Dendritic cell treated with granulocyte-macrophage colony-stimulating factor and Interleukin-4, amounts not matched to agents 40 ng/mL and 50 ng/mL, for 4 days (primary cell): ENCODE measurements around the gene OGDHL.
"Not testable (repeated sequence)": the region's sequence is repeated elsewhere in the genome, so short reads cannot be mapped to it uniquely, and the experiment has no call there.

Source experiments
- H3K27ac Mint-ChIP-seq: one replicate; pipeline ENCODE4 v1.8.0; 2022; ENCODE audit warnings: mild to moderate bottlenecking, mixed read lengths
- H3K27me3 Mint-ChIP-seq: one replicate; pipeline ENCODE4 v1.8.0; 2022; ENCODE audit warnings: mild to moderate bottlenecking, mixed read lengths
- H3K36me3 Mint-ChIP-seq: one replicate; pipeline ENCODE4 v1.8.0; 2022; ENCODE audit warnings: low read depth, mixed read lengths
- H3K4me1 Mint-ChIP-seq: one replicate; pipeline ENCODE4 v1.8.0; 2022; ENCODE audit warnings: low read depth, mixed read lengths
- H3K4me3 Mint-ChIP-seq: one replicate; pipeline ENCODE4 v1.8.0; 2022; ENCODE audit warnings: mild to moderate bottlenecking, moderate library complexity, mixed read lengths
- H3K9me3 Mint-ChIP-seq: one replicate; pipeline ENCODE4 v1.8.0; 2022; ENCODE audit warnings: mixed read lengths
- intact Hi-C: fragments of 100-400 bp; cut with micrococcal nuclease; formaldehyde crosslinking; loops from one replicate; pipeline ENCODE4 v1.15.0; 2022

The OGDHL gene

DNA sequence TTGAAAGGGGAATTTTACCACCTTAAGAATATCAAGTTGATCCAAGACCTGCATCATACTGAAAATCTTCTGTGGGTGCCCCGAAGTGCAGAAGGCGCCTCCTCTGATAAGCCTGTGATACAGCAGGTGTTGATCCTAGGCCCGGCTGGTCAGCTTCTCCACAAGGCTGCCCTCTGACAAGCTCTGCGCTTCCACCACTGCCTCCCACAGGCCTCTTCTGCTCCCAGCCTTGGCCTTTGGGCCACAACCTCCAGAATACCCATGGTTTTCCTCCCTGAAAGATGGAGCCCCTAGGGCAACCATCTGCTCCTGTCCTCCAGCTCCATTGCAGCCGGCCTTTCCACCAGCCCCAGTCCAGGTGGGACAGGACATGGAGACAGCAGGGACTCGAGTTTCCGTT is 5.6 kb upstream of the OGDHL start:
- H3K27me3 Mint-ChIP-seq = peaks cover 65% of the 10 kb centered on the region
- H3K27ac Mint-ChIP-seq = no peak overlapping the region
- intact Hi-C loops = no loop called here
- no peaks in the 10 kb centered on the region for H3K36me3 Mint-ChIP-seq
- H3K4me3 Mint-ChIP-seq = no peak overlapping the region
- H3K4me1 Mint-ChIP-seq = no peaks in the 10 kb centered on the region
- H3K9me3 Mint-ChIP-seq = no peaks in the 10 kb centered on the region

DNA sequence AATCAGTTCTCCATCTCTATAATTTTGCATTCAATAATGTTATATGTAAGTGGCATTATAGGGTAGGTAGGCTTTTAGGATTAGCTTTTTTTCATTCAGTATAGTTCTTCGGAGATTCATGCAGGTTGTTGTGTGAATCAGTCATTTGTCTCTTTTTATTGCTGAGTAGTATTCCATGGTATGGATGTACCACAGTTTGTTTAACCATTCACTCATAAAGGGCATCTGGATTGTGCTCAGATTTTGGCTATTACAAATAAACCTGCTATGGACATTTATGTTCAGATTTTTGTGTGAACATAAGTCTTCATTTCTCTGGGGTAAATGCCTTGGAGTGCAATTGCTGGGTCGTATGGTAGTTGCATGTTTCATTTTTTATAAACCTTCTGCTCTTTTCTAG is 4.4 kb upstream of the OGDHL start:
- Mint-ChIP-seq H3K27ac (no peak overlapping the region), H3K36me3 (no peaks in the 10 kb centered on the region), H3K27me3 (peaks cover 68% of the 10 kb centered on the region), H3K4me3 (no peak overlapping the region), H3K4me1 (peaks cover 5% of the 10 kb centered on the region), H3K9me3 (no peaks in the 10 kb centered on the region)
- intact Hi-C loops = no loop called here

DNA sequence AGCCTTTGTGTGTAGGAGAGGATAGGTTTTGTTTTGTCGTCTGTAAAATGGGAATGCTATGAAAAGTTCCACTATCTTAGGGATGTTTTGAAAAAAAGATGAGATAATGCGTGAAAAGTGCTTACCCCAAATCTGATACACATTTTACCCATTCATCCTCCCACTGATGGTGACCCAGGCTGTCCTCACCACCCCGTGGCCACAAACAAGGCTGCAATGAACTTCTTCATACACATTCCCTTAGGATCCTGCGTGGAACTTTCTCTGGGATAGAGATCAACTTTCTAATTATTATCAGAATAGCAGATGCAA is 399 bp upstream of the OGDHL start:
- Mint-ChIP-seq H3K36me3 (no peaks in the 10 kb centered on the region), H3K9me3 (no peaks in the 10 kb centered on the region), H3K4me1 (peaks cover 5% of the 10 kb centered on the region), H3K27me3 (peaks cover 43% of the 10 kb centered on the region), H3K27ac (no peak overlapping the region), H3K4me3 (peak overlapping the region; percentile 52)
- intact Hi-C loops = loop anchor here (5.0 kb wide), 1 partner anchor 155 kb away; no protein-coding TSS in a partner anchor

DNA sequence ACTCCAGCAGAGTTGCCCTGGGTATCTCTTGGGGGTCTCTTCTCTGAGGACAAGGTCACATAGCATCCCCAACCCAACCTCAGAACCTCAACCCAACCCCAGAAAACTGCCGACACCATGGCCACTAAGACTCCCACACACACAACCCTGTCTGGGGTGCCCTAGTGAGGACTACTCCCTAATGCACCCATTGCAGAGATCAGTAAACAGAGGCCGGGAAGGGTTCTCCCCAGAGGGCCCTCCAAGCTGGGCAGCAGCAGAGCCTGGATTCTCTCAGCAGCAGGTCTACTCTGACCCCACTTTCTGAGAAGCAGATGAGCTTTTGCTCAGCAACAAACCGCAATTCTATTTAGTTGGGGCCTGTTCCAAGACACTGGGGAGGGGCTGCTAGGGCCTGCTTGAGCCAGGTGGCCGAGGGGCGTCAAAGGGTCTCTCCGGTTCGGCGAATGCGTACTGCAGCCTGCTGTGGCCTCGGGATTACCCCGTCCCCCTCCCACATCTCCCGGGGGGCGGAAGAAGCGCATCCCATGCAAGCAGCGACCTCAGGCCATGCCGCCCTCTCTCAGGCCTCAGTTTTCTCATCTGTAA is 828 bp downstream of the OGDHL start:
- Mint-ChIP-seq H3K4me3 (no peak overlapping the region), H3K4me1 (peaks cover 5% of the 10 kb centered on the region), H3K27me3 (peaks cover 31% of the 10 kb centered on the region), H3K27ac (no peak overlapping the region), H3K9me3 (no peaks in the 10 kb centered on the region), H3K36me3 (no peaks in the 10 kb centered on the region)
- intact Hi-C loops = loop anchor here (5.0 kb wide), 1 partner anchor 154 kb away; no protein-coding TSS in a partner anchor

DNA sequence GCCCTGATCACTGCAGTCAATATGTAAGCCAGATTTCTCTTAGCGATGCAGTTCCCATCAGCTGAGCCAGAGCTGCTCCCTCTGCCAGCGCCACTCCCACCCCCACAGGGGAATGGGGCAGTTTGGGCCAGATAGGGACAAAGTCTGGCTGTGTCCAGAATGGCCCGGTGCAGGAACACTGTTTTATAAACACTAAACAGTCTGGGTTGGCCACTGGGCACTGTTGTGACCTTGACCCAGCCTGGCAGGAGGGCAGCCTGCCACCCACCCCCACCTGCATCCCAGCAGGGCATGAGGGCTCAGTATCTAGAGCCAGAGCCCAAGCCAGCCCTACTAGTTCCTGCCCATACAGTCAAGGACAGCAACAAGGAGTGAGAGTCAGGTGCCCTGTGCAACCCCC is 1.3 kb downstream of the OGDHL start:
- Mint-ChIP-seq H3K4me1 (peaks cover 5% of the 10 kb centered on the region), H3K27me3 (peaks cover 30% of the 10 kb centered on the region), H3K36me3 (no peaks in the 10 kb centered on the region), H3K4me3 (no peak overlapping the region), H3K9me3 (no peaks in the 10 kb centered on the region), H3K27ac (no peak overlapping the region)
- intact Hi-C loops = loop anchor here (5.0 kb wide), 1 partner anchor 153 kb away; no protein-coding TSS in a partner anchor

DNA sequence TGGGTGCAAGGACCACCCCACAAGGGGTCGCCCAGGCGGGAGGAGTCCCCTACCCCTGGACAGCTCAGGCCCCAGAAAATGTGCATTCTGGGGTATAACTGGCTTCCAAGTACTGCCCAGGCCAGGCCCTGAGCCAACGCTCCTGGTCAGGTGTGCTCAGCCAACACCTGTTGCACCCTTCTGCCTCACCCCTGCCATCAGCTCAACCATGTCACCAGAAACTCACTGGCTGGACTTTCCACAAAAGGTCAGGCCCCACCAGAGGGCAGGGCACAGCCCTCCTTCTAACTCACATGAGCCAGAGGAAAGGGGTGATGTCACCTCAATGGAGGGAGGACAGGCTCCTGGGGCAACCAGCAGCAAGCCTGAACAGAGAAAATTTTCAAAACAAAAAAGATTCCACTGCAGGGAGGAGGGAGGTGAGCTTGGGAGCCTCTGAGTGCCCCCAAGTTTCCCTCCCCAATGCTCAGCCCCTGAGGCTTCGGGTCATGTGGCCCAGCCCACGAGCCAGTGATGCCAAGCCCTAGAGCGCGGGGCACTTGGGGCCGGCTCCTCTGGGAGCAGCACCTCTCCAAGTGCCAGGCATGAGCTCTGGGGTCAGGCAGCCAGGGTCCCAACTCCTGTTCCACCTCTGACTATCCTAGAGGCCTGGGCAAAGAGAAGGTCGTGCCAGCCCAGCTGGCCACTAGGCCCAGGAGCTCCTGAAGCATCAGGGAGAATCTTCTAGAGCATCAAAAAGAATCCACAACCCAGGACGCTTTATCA is 2.2 kb downstream of the OGDHL start:
- Mint-ChIP-seq H3K9me3 (no peaks in the 10 kb centered on the region), H3K36me3 (no peaks in the 10 kb centered on the region), H3K27ac (no peak overlapping the region), H3K4me1 (peaks cover 5% of the 10 kb centered on the region), H3K4me3 (no peak overlapping the region), H3K27me3 (peaks cover 28% of the 10 kb centered on the region)
- intact Hi-C loops = loop anchor here (5.0 kb wide), 1 partner anchor 153 kb away; no protein-coding TSS in a partner anchor

DNA sequence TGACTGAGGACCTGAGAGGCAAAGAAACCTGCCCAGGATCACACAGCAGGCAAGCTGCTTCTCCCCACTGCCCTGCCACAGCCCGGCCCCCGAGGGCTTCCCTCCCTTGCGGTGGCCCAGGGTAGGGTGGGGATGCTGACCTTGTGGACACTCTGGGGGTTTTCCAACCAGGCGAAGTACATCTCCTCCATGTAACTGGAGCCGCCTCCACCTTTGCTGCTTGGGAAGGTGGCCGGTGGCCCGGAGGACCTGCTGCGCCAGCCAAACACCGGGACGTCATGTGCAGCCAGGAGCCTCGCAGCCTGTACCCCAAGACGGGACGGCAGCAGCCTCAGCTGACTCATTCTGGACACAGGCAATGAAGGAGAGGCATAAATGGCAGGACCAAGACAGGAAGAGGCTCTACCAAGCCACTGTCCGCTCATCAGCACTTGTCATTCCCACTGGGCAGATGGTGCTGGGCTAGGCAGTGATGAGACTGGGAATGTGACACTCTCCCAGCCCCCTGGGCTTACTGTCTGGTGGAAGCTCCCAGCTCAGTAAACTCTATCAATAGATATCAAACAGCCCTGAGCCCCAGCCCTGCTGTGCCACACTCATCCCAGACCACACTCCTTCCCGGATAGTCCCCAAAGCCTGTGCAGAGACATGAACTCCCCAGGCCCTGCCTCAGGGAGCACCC is 3.7 kb downstream of the OGDHL start:
- peaks cover 5% of the 10 kb centered on the region for H3K4me1 Mint-ChIP-seq
- H3K36me3 Mint-ChIP-seq = no peaks in the 10 kb centered on the region
- H3K9me3 Mint-ChIP-seq = no peaks in the 10 kb centered on the region
- no peak overlapping the region for H3K4me3 Mint-ChIP-seq
- H3K27me3 Mint-ChIP-seq = peaks cover 24% of the 10 kb centered on the region
- intact Hi-C loops = no loop called here
- H3K27ac Mint-ChIP-seq = no peak overlapping the region

DNA sequence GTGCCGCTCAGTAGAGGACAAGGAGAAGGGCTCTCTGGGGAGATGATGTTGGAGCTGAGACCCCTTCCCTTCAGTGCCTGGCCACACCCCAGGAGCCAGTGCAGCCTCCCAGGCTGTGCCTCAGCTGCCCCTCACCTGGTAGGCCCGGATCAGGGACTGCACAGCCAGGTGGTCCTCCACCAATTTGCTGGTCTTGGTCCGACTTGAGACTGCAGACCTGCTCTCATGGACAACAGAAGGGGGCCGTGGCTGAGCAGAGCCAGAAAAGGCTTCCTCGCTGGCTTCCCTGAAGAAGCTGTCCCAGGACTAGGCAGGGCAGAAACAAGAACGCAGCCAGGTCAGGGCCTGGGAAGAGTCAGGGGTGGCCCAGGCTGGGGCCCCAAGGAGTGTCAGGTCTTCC is 5.5 kb downstream of the OGDHL start:
- H3K9me3 Mint-ChIP-seq = no peaks in the 10 kb centered on the region
- no peaks in the 10 kb centered on the region for H3K36me3 Mint-ChIP-seq
- H3K27ac Mint-ChIP-seq = no peak overlapping the region
- H3K27me3 Mint-ChIP-seq = peaks cover 11% of the 10 kb centered on the region
- no peaks in the 10 kb centered on the region for H3K4me1 Mint-ChIP-seq
- H3K4me3 Mint-ChIP-seq = no peak overlapping the region
- intact Hi-C loops = no loop called here

DNA sequence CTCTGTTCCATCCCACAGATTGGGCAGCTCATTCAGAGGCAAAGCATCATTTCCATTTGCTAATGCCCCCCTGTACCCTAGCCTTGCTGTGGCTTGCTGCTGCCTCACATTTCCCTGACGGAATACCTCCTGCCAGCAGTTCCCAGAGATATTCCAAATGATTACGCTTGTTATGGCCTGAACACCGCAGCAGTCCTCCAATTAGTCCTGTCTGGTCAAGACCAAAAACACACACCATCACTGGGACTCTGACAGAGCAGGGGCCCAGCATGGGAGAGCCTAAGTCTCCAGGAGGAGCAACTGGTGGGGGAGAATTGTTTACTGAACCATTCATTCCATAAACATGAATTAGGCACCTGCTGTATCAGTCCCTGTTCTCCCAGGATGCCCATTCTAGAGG is 6.1 kb downstream of the OGDHL start:
- intact Hi-C loops = no loop called here
- H3K27ac Mint-ChIP-seq = no peak overlapping the region
- H3K4me1 Mint-ChIP-seq = no peaks in the 10 kb centered on the region

DNA sequence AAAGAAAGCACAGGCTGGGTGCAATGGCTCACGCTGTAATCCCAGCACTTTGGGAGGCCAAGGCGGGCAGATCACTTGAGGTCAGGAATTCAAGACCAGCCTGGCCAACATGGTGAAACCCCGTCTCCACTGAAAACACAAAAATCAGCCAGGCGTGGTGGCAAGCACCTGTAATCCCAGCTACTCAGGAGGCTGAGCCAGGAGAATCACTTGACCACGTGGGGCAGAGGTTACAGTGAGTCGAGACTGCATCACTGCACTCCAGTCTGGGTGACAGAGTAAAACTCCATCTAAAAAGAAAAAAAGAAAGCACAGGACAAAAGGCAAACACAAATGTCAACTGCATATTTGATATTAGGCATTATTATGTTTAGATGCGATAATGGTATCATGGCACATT is 7.2 kb downstream of the OGDHL start:
- H3K4me1 Mint-ChIP-seq, H3K4me3 Mint-ChIP-seq, H3K27ac Mint-ChIP-seq, H3K9me3 Mint-ChIP-seq, H3K36me3 Mint-ChIP-seq, H3K27me3 Mint-ChIP-seq, intact Hi-C loops: not testable (repeated sequence)

More for the DNA sequence above, 6.1 kb downstream of the OGDHL start:
- Mint-ChIP-seq H3K27me3 (peaks cover 6% of the 10 kb centered on the region), H3K36me3 (no peaks in the 10 kb centered on the region), H3K4me3 (no peak overlapping the region), H3K9me3 (no peaks in the 10 kb centered on the region)

DNA sequence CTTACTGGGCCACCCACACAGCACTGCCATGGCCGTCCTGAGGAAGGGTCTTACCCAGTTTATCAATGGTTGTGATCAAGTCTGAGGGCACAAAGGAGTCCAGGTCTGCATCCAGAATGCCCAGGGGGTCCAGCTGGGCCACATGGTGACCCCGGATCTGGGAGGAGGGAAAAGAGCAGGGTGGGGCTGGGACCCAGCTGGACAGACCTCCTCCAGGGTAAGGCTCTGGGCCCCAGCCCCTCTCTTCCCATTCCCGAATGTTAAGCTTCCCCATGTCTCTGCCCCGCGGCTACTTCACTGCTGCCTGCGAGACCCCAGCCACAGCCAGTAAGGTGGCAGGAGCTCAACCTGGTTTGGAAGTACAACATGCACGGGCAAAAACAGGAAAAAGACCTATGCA is 9.5 kb downstream of the OGDHL start:
- Mint-ChIP-seq H3K4me1 (no peaks in the 10 kb centered on the region), H3K27me3 (peaks cover 5% of the 10 kb centered on the region), H3K9me3 (no peaks in the 10 kb centered on the region), H3K4me3 (no peak overlapping the region), H3K27ac (no peak overlapping the region), H3K36me3 (no peaks in the 10 kb centered on the region)
- intact Hi-C loops = no loop called here

DNA sequence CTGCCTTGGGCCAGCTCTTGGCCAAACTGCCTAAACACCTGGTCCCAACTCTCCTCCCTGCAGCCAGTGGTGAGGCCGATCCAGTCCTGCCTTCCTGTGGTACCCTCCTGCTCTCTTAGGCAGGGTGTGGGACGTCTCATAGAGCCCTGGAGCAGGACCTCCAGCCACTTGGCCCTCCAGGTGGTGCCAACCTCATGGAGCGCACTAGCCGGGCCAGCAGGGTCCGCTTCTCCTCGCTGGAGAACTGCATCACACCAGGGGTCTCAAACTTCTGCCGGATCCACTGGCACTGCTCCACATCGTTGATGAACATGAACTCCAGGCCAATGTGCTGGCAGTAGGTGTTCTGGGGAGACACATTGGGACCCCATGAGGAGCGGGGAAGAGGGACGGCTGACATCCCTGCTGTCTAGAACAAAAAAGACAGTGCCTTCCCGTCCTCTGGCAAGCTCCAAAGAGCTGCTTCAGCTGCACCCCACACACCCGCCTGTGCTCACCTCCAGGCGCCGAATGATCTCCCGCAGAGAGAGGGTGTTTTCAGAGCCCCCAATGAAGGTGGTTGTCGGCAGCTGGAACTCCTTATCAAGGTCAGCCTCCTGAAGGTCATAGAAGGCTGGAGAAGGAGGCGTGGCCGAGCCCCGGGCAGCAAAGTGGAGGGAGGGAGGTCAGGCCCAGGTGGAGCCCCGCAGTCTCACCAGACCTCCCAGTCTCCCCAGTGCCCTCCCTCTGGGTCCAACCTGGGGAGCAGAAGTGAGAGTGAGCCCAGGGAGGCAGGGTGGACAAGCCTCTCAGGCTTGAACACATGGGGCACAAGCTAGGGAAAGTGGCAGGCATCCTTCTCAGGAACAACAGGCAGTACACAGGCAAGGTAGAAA is 10.2 kb downstream of the OGDHL start:
- no peaks in the 10 kb centered on the region for H3K36me3 Mint-ChIP-seq
- no peak overlapping the region for H3K4me3 Mint-ChIP-seq
- H3K4me1 Mint-ChIP-seq = no peaks in the 10 kb centered on the region
- H3K27ac Mint-ChIP-seq = no peak overlapping the region
- peaks cover 5% of the 10 kb centered on the region for H3K27me3 Mint-ChIP-seq
- no peaks in the 10 kb centered on the region for H3K9me3 Mint-ChIP-seq
- intact Hi-C loops = no loop called here

DNA sequence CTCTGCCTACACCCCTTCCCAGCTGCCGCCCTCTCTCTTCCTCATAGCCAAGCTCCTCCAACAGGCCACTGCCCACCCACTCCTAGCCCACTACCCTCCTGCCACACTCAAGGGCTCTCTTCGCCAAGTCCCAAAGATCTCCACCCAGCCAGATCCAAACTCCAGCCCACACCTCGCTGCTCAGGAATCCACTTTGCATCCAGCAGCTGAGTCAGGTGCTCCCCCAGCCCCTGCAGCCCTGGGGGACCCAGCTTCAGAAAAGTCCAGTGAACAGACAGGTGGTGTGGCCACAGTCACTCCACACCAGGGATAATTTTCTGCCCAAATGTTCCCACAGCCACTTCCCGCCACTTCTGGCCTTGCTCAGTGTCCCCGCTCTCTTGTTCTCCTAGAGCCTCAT is 10.9 kb downstream of the OGDHL start:
- H3K9me3 Mint-ChIP-seq = no peaks in the 10 kb centered on the region
- H3K4me3 Mint-ChIP-seq = no peak overlapping the region
- H3K27ac Mint-ChIP-seq = no peak overlapping the region
- peaks cover 5% of the 10 kb centered on the region for H3K27me3 Mint-ChIP-seq
- intact Hi-C loops = no loop called here
- no peaks in the 10 kb centered on the region for H3K4me1 Mint-ChIP-seq
- H3K36me3 Mint-ChIP-seq = no peaks in the 10 kb centered on the region

DNA sequence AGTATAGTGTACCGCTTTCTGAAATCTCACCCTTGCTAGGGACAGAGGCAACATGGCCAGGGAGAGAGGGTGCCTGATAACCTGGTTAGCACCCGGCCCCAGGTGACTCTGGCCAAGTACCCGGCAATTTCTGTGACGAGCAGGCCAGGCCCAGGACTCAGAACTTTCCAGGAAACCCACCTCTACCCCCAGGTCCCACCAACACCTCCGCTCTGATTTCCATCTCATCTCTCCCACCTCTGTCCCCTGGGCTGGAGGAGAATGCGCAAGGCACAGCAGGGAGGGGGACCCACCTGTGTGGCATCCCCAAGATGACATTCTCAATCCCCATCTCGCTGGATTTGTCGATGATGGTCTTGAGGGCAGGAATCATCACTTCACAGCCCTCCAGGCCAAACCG is 11.6 kb downstream of the OGDHL start:
- H3K27me3 Mint-ChIP-seq = peaks cover 5% of the 10 kb centered on the region
- no peak overlapping the region for H3K4me3 Mint-ChIP-seq
- H3K36me3 Mint-ChIP-seq = no peaks in the 10 kb centered on the region
- H3K27ac Mint-ChIP-seq = no peak overlapping the region
- no peaks in the 10 kb centered on the region for H3K4me1 Mint-ChIP-seq
- no peaks in the 10 kb centered on the region for H3K9me3 Mint-ChIP-seq
- intact Hi-C loops = no loop called here
